HG03039 (cell line): ENCODE measurements around the gene LINGO3.

ENCODE experiments used
- ATAC-seq: cut with Tn5 transposase; IDR thresholded peaks from one replicate; pipeline ENCODE4 v1.9.1; 2021; ENCODE audit warnings: mild to moderate bottlenecking, moderate library complexity; ENCODE audit not compliant: unreplicated experiment

LINGO3 gene

DNA sequence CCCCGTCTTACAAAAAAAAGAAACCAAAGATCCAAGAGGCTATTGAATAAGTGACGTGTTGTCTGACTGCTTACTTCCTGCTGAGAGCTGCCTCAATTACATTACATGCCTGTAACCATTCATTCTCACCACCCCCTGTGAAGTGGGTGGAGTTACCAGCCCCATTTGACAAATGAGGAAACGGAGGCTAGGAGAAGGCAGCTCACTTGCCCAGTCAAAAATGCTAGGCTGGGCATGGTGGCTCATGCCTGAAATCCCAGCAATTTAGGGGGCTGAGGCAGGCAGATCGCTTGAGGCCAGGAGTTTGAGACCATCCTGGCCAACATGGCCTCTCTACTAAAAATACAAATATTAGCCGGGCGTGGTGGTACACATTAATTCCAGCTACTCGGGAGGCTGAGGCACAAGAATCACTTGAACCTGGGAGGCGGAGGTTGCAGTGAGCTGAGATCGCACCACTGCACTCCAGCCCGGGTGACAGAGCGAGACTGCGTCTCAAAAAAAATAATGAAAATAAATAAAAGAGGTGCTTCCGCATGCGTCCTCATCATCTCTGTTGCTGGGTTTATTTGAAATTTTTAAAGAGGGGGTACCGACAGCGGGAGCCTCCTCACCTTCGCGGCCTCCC is 19.9 kb upstream of the LINGO3 start:
- ATAC-seq: no peak

DNA sequence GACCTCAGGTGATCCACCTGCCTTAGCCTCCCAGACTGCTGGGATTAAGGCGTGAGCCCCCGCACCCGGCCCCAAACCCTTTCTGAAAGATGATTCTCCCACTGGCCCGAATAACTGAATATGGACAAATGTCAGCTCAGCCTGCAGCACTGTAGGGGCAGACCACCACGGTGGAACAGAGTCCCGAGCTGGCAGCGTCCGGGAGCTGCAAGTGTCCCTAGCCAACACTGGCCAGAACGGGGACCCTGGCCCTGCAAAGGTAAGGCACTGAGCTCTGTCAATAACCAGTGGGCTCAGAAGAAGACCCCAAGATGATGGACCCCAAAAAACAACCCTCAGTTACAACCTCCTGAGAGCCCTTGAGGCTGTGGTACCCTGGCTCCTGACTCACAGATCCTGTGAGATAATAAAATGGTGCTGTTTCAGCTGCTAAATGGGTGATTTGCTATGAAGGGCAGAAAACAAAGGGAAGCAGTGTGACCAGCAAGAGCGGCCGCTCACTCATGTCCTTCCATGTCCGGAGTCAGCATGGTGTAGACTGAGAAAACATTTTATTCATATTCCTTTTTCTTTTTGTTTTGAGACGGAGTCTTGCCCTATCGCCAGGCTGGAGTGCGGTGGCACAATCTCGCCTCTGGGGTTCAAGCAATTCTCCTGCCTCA is 18.9 kb upstream of the LINGO3 start:
- no peak for ATAC-seq

DNA sequence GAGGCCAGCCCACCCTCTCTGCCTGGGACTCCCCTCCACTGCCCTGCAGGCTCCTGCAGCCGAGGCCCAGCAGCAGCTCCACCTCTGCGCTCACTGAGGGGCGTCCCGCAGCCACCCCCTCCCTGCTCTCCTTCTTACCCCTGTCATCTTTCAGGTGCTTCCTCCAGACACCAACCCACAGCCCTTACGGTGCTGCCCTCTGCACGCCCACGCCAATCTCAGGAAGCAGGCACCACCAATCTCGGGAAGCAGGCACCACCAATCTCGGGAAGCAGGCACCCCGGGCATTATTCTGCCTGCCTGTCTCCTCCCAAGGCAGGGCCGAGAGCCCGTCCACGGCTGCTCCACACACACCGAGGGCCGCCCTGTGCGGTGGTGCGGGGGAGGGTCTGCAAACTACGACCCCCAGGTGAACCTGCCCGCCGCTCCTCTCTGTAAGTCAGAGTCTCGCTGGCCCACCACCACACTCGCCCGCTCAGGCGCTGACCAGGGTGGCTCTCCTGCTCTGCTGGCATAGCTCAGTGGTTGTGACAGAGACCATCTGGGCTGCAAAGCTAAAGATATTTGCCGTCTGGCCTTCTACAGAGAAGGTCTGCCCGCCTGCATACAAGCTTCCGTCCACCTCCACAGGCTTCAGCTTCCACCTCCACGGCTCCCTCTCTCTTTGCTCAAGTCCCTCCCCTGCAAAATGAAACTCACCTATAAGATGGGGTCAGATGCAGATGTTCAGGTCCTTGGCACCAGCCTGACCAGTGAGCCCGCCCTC is 17.5 kb upstream of the LINGO3 start:
- ATAC-seq: no peak

DNA sequence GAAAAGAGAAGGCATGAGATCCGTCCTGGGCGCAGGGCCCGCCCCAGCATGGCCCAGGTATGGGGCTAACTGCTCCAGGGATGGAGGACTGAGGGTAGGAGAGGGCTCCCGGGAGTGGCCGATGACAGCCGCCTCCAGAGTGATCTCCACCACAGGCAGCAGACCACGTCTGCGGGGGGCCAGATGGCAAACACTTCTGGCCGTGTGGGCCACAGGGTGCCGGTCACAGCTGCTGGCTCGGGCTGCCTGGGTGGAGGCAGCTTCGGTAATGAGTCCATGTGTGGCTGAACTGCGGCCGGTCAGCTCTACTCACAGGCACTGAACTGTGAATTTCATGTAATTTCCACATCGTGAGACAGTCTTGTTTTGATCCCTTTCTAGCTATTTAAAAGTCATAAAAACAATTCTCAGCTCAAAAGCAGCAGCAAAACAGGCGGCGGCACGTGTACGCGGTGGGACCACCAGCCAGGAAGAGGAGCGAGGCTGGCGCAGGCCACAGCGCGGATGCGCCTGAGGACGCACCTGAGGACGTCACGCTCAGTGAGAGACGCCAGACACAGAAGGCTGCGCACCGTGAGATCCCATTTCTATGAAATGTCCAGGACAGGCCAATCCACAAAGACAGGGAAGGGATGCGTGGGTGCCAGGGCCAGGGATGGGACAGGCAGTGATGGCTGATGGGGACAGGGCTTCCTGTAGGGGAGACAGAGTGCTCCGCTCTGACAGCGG is 16.4 kb upstream of the LINGO3 start:
- ATAC-seq: no peak

DNA sequence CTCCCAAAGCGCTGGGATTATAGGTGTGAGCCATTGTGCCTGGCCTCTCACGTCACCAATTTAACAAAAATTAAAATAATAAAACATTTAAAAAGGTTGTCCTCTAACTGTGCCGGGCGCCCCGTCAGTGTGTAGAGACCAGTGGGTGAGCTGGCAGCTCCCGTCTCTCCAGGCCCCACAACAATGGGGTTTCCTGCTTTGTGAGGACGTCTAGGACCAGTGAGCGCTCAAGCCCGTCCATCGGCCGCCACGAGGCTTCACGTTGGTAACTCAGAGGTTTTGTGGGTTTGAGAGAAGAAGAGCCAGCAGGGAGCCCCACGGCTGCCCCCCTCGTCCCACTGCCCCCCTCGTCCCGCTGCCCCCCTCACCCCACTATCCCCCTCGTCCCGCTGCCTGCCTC is 15.8 kb upstream of the LINGO3 start:
- ATAC-seq: no peak

DNA sequence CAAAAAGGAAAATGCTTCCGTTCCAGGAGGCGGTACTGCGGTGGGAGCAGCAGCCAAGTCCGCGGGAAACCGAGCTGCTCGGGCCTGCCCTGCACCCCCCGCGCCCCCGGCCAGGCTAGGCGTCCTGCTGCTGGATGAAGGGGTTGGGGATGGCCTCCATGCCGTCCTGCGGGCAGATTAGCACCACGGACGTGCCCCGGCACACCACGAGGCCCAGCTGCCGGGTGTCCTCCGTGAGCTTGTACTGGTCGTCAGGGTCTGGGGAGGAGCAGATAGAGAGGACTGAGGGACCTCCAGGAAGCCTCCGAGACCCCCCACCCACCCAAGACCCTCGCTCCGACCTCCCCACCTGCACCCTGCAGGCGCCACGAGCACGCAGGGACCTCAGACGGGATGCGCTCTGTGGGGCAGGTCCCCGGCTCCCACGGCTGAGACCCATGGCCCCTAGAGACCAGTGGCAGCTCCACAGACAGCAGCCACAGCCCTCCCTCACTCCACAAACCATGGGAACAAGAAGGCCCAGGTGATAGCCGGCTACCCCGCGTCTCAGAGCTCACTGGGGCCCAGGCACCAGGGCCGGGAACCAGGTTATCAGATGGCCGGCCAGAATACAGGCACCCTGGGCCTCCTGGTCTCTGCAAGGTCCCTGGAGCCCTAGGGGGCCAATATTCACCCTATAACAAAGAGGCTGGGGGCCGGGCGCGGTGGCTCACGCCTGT is 13.8 kb upstream of the LINGO3 start:
- ATAC-seq: no peak

DNA sequence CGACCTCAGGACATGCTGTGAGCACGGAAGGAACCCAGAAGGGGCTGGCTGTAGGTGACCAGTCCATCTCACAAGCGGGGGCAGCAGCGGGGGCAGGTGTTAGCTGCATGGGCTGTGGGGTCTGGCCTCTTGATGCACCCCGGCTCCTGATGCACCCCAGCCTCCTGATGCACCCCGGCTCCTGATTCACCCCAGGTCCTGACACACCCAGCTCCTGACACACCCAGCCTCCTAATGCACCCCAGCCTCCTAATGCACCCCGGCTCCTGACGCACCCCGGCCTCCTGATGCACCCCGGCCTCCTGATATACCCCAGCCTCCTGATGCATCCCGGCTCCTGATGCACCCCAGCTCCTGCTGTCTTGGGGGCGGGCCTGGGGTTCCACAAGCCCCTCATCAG is 13.0 kb upstream of the LINGO3 start:
- ATAC-seq: no peak

DNA sequence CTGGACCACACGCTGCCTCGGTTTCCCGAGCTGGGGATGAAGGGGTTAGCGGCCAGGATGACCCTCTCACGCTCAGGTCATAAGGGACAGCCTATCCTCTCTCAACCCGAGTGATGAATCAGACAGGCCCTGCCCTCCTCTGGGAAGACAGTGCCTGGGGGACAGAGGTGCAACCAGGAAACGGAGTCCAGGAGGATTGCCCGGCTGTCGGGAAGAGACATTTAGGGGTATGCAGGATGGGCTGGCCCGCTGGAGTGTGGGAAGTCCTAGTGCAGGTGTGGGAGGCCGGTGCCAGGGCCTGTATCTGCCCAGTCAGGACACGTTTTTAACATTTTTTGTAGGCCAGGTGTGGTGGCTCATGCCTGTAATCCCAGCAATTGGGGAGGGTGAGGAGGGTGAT is 12.1 kb upstream of the LINGO3 start:
- no peak for ATAC-seq

DNA sequence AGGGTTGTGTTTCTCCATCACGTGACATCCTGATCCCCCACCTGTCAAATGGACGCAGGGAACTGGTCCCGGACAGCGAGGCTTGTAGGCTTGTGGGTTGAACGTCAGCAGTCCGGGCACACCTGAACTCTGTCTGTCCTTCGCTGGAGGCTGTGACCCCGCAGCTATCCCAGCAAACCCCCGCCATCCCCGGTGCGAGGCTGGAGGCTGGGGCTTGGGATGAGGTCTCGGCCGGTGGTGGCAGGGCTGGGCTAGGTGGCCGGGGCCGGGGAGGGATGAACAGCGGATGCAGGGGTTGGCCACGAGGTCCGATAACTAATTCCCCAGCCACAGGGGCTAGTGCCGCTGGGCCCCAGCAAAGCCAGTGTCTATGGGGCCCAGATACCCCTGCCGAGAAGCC is 11.6 kb upstream of the LINGO3 start:
- no peak for ATAC-seq

DNA sequence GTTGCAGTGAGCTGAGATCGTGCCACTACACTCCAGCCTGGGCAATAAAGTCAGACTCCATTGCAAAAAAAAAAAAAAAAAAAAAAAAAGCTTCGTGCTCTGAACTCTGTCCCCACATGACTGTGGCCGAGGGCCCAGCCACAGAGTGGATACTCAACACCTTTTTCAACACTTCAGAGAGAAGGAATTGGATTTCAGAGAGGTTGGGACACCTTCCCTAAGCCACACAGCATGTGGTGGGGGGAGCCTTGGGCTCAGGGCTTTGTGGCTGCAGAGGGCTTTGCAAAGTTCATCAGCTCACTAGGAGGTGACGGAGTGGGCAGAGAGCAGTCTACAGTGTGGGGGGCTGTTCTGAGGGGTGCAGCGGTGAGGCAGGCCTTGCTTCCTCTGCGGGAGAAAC is 11.0 kb upstream of the LINGO3 start:
- ATAC-seq: no peak

DNA sequence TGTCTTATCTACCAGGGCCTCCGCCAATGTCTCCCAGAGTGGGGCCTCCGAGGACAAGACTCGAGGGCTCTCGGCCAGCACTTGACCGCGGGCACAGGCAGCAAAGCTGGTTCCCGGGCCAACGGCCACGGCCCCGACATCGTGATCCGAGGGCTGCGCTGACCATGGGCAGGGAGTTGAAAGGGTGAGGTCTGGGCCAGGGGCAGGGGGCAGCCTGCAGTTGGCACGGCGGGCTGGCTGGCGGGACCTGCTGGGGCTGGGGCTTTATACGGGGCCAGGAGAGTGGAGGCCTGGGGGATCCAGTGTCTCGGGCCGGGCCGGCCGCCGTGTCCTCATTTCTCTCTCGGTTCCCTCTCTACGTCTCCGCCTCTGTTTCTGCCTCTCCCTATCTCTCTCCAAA is 9.8 kb upstream of the LINGO3 start:
- no peak for ATAC-seq

DNA sequence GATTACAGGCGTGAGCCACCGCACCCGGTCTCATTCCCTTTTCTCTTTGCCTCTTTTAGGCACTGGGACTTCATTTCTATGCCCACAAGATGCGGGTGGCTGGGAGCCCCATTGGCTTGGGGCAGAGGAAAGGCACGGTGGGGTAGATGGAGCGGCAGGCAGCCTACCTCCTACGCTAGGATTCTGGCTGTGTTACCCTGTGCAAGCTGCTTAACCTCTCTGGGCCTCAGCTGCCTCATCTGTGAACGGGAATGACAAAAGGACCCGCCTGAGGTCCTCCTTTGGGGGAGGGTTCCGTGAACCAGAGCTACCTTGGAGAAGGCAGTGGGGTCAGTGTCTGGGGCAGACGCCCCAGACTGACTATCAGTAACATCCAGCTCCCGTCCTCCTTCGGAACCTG is 9.3 kb upstream of the LINGO3 start:
- no peak for ATAC-seq

DNA sequence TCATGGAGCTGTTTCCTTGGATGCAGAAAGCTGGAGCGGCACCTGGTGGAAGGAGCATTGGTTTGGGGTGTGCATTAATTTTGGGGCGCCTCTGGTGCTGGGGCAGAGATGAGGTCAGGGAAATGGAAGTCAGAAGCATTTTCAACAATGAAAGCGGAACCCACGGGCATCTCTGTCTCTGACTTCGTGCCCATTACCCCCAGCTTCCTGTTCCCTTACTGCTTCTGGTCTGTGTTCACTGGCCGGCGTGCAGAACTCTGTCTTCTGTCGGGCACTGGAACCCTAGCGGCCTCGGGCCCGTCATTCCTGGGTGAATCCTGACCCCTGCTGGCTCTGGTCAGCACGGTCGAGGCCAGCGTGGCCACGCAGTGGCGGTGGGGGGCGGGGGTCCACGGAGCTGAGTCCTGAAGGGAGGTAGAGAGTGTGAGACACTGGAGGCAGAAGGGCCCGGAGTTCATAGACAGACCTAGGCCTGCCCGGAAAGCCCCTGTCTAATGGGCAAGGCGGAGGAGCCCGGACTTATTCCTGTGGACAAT is 7.9 kb upstream of the LINGO3 start:
- ATAC-seq: no peak

DNA sequence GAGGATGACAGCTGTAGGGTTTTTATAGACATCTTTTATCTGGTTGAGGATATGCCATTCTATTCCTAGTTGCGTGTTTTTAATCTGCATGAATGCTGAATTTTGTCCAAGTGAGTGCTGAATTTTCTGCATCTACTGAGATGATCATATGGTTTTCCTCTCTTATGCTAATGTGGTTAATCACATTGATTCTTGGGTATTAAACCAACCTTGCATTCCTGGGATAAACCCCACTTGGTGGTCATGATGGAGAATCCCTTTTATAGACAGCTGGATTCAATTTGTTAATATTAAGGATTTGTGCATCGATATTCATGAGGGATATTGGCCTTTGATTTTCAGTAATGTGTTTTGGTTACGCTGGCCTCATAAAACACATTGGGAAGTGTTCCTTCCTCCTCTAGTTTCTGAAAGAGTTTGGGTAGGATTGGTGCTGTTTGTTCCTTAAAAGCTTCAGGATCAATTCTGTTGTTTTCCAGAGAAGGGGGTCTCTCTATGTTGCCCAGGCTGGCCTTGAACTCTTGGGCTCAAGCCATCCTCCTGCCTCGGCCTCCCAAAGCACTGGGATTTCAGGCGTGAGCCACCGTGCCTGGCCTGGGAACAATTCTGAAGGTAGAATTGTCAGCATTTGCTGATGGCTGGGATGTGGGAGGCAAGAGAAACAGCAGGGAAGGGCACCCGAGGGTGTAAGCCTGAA is 7.3 kb upstream of the LINGO3 start:
- ATAC-seq: no peak

DNA sequence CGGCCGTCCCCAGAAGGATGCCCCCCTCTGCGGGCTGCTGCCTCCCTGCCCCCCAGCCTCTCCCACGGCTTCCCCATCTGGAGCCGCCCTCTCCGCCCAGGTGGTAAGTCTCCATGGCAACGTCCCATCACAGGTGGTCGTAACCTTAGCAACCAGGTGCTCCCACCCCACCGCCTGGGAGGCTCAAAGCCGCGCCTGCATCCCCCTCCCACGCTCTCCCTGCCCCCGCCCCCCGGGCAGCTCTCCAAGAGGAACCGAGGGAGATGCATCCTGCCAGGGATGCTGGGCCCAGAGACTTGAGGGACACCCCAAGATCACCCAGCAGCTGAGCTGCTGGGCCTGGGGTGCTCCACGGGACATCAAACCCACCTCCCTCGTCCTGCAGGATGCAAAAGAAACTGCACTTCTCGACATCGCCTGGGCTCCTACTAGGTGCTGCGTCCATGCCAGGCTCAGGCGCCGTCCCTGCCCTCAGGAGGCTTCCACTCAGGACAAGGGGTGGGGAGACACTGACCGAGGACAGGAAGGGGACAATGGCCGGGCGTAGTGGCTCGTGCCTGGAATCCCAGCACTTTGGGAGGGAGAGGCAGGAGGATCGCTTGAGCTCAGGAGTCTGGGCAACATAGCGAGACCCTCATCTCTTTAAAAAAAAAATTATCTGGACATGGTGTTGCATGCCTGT is 5.0 kb upstream of the LINGO3 start:
- no peak for ATAC-seq

DNA sequence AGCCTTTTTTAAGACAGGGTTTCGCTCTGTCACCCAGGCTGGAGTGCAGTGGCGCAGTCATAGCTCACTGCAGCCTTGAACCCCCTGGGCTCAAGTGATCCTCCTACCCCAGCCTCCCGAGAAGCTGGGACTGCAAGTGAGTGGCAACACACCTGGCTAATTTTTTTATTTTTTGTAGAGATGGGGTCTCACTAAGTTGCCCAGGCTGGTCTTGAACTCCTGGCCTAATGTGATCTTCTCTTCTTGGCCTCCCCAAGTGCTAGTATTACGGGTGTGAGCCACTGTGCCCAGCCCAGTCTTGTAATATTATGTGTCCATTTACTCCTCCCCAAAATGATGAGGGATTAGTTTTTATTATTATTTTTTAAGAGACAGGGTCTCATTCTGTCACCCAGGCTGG is 3.1 kb upstream of the LINGO3 start:
- ATAC-seq: no peak

DNA sequence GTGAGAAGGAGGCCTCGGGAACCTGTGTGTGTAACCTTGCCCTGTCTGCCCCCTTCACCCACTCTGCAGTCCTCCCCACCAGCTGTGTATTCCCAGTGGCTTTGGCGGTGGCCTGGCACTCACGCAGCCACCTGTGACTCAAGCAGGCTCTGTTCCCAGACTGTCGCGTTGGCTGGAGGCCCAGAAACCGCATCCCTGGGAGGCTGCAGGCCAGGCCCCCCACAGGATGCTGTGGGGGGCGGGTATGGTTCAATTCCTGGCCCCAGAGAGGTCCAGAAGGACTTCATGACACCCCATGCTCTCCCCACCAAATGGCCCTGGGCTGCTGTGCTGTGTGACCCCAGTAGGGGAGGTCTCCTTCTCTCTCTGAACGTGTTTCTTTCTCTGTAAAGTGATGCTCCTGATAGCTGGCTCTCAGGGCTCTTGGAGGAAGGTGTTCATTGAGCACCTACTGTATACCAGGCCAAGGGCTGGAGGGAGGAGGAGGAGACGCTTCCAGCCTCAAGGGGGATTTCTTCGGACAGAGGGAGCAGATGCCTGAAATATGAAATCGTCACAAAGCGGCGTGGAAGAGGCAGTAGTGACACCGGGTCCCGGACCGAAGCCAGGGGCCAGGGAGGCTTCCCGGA is 1.9 kb upstream of the LINGO3 start:
- ATAC-seq: no peak

DNA sequence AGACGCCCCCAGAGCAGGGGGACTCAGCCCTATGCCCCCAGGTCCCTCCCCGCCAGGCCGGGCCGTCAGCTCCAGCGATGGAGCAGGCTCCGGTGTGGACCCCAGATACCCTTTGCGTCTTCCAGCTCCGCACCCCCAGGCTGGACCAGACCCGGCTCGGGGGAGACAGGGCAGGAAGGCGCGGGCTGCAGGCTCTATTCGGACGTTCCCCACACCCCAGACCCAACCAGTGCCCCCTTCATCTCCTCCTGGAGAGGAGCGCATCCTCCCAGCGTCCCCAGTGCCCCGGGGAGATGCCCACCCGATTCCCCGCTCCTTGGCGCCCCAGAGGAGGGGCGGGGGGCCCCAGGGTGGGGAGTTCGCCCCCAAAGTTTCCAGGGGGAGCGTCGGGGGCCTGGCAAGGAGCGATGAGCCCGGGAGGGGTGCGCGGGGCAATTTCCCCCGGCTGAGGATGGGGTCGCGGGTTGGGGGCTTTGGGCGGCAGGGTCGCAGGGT is 389 bp downstream of the LINGO3 start:
- no peak for ATAC-seq

DNA sequence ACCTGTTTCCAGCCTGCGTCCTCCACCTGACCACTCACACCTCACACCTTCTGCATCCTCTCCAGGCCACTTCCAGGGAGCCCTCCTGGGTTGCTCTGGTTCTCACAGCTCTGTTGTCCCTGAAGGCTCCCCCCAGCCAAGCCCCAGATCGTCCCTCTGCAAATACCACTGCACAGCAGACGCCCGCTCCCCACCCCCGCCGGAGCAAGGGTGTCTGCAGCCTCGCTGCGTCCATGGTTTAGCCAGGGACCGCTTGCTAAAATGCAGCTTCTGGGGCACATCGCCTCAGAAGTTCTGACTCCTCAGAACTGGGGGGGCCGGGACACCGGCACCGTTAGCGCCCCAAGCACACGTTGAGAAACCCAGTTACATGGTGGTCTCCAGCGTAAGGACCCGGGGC is 983 bp downstream of the LINGO3 start:
- ATAC-seq: no peak
